Measurements from ENCODE around the gene LMNTD2.
"Not testable (repeated sequence)": the region's sequence is repeated elsewhere in the genome, so short reads cannot be mapped to it uniquely, and the experiment has no call there.

The LMNTD2 gene

GRCh38 chr11:516918-517685, 43.4 kb downstream of the LMNTD2 start:
- in situ Hi-C loops (cut with MboI; ENCODE audit: low sequenced_read_pairs): not testable (repeated sequence)

DNA sequence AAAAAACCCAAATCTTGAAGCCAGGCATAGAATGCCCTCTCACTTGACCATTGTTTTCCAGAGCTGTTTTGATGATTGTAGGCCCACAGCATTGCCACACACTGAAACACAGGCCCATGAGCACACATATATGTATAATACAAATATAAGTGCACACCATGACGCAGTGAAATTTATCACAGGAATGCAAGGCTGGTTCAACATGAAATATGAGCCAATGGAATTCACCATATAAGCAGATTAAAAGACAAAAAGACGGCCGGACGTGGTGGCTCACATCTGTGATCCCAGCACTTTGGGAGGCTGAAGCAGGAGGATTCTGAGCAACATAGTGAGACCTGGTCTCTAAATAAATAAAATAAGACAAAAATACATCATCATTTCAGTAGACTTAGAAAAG, 44.1 kb downstream of the LMNTD2 start:
- in situ Hi-C loops (cut with MboI; ENCODE audit: low sequenced_read_pairs): no loop called here

- in situ Hi-C loops (cut with MboI; ENCODE audit: low sequenced_read_pairs): no loop called here
Observed at GRCh38 chr11:515131-515530, 45.4 kb downstream of the LMNTD2 start.

DNA sequence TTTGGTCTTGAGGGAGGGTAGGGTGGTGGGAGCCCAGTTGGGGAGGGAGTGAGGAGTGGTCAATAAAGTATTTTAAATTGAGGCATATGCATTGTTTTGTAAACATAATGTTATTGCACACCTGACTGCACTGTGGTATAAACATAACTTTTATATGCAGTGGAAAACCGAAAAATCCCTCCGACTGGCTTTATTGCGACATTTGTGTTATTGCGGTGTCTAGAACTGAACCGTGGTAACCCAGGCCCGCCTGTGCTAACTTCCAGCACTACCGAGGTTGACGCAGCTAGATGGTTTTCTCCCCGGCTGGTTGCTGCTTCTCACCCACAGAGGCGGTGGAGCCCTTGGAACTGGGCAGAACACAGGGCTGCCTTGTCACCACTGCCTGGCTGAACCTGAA, 45.9 kb downstream of the LMNTD2 start:
- in situ Hi-C loops (cut with MboI; ENCODE audit: low sequenced_read_pairs): no loop called here

DNA sequence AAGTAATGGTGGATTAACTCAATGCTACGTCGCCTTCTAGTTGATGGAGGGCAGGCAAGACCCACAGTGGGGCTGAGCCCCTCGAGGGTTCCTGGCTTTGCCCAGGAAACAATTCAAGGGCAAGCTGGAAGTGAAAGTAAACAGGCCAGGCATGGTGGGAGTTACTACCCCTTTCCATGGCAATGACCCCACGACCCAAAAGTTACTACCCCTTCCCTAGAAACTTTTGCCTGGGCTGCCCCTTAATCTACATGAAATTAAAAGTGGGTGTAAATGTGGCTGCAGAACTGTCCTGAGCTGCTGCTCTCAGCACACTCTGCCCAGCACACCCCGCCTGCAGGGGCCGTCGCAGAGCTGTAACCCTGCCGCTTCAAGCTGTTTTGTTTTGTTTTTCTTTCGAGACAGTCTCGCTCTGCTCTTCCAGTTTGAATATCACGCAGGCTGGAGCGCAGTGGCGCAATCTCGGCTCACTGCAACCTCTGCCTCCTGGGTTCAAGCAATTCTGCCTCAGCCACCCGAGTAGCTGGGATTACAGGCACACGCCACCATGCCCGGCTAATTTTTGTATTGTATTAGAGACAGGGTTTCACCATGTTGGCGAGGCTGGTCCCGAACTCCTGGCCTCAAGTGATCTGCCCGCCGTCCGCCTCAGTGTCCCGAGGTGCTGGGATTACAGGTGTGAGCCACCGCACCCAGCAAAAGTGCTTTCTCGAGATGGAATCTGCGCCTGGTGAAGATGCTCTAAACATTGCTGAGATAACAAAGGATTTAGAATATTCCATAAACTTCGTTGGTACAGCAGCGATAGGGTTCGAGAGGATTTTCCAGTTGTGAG, 47.6 kb downstream of the LMNTD2 start:
- in situ Hi-C loops (cut with MboI; ENCODE audit: low sequenced_read_pairs): no loop called here

DNA sequence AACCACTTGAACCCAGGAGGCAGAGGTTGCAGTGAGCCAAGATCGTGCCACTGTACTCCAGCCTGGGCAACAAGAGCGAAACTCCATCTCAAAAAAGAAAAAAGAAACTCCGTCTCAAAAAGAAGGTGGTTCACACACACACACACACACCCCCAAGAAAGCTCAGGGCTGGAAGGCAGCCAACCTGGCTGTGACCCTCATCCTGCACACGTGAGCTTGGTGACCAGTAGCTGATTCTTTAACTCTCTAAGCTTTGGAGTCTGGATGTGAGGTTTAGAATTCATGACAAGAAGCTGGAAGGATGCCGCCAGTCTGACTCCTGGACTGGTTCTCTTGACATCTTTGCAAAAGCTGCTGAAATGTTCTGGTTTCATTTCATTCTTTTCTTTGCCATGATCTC, 51.6 kb downstream of the LMNTD2 start:
- in situ Hi-C loops (cut with MboI; ENCODE audit: low sequenced_read_pairs): no loop called here

- in situ Hi-C loops (cut with MboI; ENCODE audit: low sequenced_read_pairs): no loop called here
Observed at GRCh38 chr11:507727-508515, 52.6 kb downstream of the LMNTD2 start.

- in situ Hi-C loops (cut with MboI; ENCODE audit: low sequenced_read_pairs): no loop called here
Observed at GRCh38 chr11:506995-507726, 53.4 kb downstream of the LMNTD2 start, which contains the start of gene RNH1. Gene RNH1 (minus strand): TSS chr11:507242. CDS start chr11:502162, 5,080 bp downstream.

DNA sequence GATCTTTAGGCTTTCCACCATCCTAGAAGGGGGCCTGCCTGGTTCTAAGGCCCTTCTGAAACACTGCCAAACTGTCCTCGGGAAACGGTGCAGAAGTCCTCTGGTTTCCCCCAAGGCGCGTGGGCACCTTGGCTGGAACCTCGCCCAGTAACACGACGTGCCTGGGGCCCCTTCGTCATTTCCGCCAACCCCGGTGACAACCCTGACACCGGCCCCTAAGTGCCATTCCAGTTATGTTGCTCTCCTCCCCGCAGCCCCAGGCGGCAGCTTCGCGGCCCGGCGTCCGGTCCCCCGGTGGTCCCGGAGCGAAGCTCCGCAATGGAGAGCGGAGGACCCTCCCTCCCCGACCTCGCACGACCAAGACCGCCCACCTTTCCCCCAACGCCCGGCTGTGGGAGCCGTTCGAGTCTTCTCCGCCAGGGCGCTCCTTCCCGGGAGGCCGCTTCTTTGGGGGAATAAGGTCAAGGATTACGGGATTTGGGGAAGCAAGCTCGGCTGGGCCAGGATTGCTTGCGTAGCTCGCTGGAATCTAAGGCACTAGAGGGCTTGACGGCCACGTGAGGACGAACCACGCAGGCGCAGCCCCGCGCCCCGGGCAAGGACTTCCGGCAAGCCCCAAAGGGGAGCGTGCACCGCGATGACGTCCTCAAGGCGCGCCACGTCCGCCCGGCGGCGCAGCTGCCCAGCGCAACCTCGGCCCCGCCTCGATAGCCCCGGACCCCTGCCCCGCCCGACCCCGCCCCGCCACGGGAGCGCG, 54.1 kb downstream of the LMNTD2 start:
- in situ Hi-C loops (cut with MboI; ENCODE audit: low sequenced_read_pairs): no loop called here

GRCh38 chr11:504994-505344, 55.6 kb downstream of the LMNTD2 start:
- in situ Hi-C loops (cut with MboI; ENCODE audit: low sequenced_read_pairs): no loop called here
